GM21619 (cell line): ENCODE measurements around the gene ACHE.
"Not testable (repeated sequence)": the region's sequence is repeated elsewhere in the genome, so short reads cannot be mapped to it uniquely, and the experiment has no call there.

Source experiments
- ATAC-seq: cut with Tn5 transposase; IDR thresholded peaks from one replicate; pipeline ENCODE4 v1.9.1; 2021; ENCODE audit not compliant: unreplicated experiment

ACHE gene

DNA sequence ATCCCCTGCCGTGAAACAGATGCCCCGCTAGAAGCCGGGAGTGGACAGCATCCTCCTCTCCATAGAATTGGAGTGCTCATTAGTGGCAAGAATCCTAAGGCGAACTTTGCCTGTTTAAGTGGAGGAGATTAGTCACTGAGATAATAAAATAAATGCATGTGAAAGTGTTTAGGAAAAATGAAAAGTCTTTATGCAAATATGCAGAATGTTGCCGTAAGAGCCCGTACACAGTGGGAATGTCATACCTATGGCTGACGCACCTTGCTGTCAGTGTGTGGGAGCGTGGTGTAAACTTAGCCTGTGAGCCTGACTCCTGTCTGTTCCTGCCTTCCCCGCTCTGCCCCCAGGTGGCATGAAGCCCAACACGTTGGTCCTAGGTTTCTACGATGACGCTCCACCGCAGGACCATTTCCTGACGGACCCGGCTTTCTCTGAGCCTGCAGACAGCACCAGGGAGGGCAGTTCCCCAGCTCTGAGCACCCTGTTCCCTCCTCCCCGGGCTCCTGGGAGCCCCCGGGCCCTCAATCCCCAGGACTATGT is 30.2 kb downstream of the ACHE start:
- ATAC-seq = no peak

DNA sequence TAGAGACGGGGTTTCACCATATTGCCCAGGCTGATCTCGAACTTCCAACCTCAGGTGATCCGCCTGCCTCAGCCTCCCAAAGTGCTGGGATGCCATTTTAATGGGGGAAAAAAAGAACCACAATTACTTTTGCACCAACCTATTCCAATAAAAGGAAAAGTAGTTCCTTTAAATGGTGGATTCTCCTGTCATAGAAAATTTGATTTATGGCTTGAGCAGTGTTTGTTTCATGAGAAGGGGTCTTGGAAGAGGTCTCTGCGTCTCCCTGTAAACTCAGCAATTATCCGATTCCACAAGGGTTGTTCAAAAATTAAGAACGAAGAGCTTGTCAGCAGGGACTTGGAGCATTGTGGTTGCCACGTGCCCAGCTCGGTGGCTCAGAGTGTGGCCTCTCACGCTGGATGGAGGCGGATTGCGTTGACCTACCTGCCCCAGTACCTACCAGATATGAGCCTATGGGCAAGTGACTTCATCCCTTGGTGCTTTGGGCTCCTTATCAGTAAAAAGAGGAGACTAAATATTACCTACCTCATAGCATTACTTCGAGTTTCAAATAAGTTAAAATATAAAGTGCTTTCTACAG is 31.3 kb downstream of the ACHE start:
- no peak for ATAC-seq

DNA sequence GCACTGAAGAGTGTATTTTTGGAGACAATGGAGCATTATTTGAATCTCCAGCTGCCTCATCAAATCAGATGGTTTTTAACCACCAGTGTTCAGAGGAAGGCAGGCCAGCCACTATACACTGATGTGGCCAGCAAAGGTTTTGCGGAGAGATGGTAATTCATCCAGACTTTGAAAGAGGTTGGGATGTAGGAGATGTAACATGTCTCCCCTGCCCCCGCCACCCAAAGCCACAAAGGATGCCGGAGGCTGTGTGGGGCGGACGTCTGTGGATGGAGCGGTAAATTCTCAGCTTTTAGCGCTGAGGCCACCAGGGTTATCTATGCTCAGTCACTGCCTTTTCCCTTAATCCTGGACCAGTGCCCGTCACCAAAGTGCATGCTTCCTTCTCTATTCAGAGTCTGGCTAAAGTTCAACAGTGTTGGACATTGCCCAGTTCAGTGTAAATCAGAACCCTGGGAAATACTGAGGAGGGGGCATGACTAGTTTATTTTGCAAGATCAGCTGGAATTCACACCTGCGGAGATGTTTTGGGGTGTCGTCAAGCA is 32.2 kb downstream of the ACHE start:
- no peak for ATAC-seq

DNA sequence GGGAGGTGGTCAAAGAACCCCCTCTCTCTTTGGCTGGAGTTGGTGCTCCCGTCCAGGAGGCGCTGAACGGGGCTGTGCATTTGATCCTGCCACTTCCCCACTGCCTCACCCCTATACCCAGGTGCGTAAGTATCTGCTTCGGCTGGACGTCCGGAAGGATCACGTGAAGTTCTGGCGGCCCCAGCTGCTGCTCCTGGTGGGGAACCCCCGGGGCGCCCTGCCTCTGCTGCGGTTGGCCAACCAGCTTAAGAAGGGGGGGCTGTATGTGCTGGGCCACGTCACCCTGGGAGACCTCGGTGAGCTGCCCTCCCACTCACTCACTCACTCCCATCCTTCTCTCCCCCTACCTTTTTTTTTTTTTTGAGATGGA is 34.1 kb downstream of the ACHE start:
- no peak for ATAC-seq

DNA sequence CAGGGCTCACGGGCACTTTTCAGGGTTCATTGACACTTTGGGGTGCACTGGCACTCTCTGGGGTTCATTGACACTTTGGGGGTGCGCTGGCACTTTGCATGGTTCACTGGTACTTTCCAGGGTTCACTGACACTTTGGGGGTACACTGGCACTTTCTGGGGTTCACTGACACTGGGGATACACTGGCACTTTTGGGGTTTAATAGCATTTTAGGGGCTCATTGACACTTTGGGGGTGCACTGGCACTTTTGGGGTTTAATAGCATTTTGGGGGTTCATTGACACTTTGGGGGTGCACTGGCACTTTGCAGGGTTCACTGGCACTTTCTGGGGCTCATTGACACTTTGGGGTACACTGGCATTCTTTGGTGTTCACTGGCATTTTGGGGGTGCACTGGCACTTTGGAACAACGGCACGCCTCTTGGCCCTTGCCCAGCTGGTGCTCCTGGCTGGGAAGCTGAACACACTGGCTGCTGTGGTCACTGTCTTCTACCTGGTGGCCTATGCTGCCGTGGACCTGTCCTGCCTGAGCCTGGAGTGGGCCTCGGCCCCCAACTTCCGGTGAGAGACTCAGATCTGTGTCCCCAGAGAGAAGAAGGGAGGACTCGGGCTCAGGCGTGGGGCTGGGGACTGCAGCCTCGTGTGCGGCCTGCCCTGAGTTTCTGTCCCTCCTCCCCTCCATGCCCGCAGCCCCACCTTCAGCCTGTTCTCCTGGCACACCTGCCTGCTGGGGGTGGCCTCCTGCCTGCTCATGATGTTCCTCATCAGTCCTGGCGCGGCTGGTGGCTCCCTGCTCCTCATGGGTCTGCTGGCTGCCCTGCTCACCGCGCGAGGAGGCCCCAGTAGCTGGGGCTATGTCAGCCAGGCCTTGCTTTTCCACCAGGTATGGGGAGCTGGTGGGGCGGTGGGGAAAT is 34.7 kb downstream of the ACHE start:
- ATAC-seq = no peak

DNA sequence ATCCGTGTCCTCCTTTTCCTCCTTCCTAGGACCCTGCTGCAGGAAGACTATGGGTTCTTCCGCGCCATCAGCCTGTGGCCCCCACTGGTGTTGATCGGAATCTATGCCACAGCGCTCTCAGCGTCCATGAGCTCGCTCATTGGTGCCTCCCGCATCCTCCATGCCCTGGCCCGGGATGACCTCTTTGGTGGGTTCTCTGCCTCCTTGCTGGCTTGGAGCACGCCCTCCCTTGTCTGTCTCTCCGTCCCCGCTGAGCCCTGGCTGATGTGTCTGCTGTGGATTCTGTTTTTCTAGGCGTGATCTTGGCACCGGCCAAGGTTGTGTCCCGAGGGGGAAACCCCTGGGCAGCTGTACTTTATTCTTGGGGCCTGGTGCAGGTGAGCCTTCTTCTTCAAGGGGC is 35.8 kb downstream of the ACHE start:
- ATAC-seq = no peak

DNA sequence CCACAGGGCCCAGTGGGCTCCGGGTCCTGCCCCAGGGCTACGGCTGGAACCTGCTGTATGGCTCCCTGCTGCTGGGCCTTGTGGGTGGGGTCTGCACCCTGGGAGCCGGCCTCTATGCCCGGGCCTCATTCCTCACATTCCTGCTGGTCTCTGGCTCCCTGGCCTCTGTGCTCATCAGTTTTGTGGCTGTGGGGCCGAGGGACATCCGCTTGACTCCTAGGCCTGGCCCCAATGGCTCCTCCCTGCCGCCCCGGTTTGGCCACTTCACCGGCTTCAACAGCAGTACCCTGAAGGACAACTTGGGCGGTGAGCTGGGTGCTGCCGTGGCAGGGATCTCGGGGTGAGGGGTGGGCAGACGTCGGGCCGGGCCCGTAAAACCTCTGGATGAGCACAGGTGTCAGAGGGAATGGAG is 38.8 kb downstream of the ACHE start:
- no peak for ATAC-seq

DNA sequence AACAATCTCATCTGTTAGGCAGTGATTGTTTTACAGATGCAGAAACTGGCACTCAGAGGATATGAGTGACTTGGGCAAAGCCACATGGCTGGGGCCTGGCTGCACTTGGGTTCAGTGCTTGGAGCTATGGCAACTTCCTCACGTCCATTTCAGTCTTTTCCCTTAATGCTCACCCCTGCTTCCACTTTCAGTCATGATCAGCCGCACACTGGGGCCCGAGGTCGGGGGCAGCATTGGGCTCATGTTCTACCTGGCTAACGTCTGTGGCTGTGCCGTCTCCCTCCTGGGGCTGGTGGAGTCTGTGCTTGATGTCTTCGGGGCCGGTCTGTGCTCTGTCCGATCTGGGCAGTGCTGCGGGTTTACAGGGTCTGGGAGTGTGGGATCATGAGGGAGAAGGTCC is 40.2 kb downstream of the ACHE start:
- no peak for ATAC-seq

DNA sequence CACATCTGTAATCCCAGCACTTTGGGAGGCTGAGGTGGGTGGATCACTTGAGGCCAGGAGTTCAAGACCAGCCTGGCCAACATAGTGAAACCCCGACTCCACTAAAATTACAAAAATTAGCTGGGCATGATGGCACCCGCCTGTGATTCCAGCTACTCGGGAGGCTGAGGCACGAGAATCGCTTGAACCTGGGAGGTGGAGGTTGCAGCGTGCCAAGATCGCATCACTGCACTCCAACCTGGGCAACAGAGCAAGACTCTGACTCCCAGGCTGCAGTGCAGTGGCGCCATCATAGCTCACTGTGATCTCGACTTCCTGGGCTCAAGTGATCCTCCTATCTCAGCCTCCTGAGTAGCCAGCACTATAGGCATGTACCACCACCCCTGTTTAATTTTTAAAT is 40.8 kb downstream of the ACHE start:
- not testable (repeated sequence) for ATAC-seq

DNA sequence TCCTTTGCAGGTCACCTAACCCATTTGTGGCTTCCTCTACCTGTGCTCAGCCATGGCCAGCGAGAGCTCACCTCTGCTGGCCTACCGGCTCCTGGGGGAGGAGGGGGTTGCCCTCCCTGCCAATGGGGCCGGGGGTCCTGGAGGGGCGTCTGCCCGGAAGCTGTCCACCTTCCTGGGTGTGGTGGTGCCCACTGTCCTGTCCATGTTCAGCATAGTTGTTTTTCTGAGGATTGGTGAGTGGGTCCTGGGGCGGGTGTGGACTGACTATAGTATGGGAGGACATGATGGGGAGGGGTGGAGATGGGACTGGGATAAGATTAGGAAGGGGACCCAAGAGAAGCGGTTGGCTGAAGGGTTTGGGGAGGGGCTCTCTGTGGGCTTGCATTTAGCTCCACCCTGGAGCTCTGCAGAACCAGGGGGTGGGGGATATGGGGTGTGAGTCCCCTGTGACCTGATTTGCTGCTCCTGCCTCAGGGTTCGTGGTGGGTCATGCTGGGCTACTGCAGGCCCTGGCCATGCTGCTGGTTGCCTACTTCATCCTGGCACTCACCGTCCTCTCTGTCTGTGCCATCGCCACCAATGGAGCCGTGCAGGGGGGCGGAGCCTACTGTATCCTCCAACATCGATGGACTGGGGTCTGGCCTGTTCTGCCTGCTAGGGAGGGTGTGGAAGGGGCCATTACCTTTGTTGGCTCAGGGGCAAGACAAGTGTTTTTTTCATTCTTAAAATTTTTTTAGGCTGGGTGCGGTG is 41.4 kb downstream of the ACHE start:
- no peak for ATAC-seq

DNA sequence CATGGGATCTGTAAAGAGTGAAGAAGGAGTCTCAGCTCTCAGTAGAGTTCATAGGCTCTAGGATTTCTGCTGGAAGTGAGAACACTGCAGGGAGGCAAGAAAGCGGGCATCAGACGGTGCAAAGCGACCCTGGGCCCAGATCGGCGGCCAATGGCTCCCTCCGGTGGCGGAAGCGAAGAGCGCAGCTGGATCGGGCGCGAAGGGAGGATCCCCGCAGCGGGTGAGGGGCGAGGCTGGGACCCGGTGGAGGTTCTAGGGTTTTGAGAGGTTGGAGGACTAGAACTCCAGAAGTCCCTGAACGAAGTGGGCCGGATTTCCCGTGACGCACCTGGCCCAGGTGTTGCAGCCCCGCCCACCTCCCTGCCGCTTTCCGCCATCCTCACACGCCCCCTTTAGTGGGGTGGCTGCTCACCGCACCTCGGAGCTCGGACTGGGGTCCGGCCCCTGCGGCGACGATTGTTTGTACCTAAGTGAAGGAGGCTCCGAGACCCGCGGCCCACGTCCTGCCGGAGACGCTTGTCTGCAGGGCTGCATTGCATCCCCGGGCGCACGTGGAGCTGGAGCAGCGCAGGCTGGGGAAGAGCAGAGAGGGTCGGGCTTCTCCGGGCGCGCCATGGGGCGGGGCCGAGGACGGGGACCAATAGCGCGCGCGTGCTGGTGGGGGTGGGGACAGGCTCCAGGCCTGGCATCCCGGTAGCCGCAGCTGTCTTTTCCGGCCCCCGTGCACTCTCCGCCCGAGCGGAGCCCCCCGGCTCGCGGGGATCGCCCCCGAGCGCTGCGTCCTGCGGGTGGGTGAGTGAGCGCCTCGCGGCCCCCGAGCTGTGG is 43.4 kb downstream of the ACHE start, which contains the start of gene SLC12A9:
SLC12A9 (plus strand) TSS at position 666 of the 825 bp plus-strand sequence. CDS start 1,485 bp downstream, outside the sequence.
- ATAC-seq = peak; percentile 88

DNA sequence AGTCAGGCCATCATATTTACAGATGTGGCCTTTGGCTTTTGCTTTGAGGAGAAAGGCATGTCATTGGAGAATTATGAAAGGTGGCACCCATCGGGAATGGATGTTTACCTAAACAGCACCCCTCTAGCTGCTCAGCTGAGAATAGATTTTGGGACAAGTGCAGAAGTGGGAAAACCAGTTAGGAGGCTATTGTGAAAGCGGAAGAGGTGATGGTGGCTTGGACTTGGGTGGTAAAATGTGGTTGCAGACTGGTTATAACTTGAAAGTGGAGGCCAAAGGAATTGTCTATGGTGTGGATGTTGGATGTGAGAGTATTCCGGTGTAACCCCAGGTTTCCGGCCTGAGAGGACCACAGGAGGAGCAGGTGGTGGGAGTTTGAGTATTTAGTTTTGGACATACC is 48.3 kb downstream of the ACHE start:
- ATAC-seq = no peak

DNA sequence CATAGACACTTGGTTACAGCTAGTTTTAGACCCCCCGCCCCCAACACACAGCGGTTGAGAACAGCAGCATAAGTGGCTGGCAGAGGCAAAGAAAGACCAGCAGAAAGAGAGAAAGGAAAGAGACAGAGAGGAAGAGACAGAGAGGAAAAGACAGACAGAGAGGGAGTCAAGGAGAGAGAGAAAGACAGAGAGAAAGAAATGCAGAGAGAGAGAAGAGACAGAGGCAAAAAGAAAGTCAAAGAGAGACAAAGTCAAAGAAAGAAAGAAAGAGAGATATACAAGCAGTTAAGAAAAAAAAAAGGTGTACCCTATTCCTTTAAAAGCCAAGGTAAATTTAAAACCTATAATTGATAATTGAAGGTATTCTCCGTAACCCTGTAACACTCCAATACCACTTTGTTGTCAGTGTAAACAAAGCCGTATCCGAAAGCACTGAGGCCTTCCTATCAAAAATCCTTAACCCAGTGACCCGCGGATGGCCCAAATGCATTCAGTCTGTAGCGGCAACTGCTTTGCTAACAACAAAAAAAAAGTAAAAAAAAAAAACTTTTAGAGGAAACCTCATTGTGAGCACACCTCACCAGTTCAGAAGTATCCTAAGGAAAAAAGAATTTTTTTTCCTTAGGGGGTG is 55.1 kb downstream of the ACHE start:
- no peak for ATAC-seq
